ENCODE measurements around the gene WDR5B.
"Not testable (repeated sequence)": the region's sequence is repeated elsewhere in the genome, so short reads cannot be mapped to it uniquely, and the experiment has no call there.

WDR5B gene

GRCh38 chr3:122415762-122416654, at the start of gene WDR5B:
Gene WDR5B, minus strand, starts transcription at chr3:122416062. Its CDS starts 534 bp downstream, at chr3:122415528.
- Histone ChIP-seq H3K9ac (ENCODE audit: low read depth, low read length) (peak within 1 kb of the TSS; percentile 94), H3K4me3 (ENCODE audit: low read length) (peak within 1 kb of the TSS; percentile 93), H3K36me3 (ENCODE audit: insufficient read depth, low read depth, low read length) (peaks cover 2% of the 10 kb centered on the region), H3K27ac (ENCODE audit: low read length) (peak within 1 kb of the TSS; percentile 53), H3K27me3 (ENCODE audit: insufficient read depth, low read length) (no peaks in the 10 kb centered on the region), H3K4me1 (ENCODE audit: insufficient read depth, low read length) (peaks cover 7% of the 10 kb centered on the region; the same call in 1 of the 2 replicates), H3K9me3 (ENCODE audit: insufficient read depth, low read depth, low read length) (no peaks in the 10 kb centered on the region)

GRCh38 chr3:122464659-122465058, 48.8 kb upstream of the WDR5B start:
- H3K27me3 ChIP-seq (ENCODE audit: insufficient read depth, low read length), result peaks cover 12% of the 10 kb centered on the region; the same call in 1 of the 2 replicates
- H3K9me3 ChIP-seq (ENCODE audit: insufficient read depth, low read depth, low read length), result no peaks in the 10 kb centered on the region
- H3K36me3 ChIP-seq (ENCODE audit: insufficient read depth, low read depth, low read length), result peaks cover 57% of the 10 kb centered on the region
- H3K4me3 ChIP-seq (ENCODE audit: low read length), result no peak overlapping the region
- H3K4me1 ChIP-seq (ENCODE audit: insufficient read depth, low read length), result peaks cover 23% of the 10 kb centered on the region
- H3K9ac ChIP-seq (ENCODE audit: low read depth, low read length), result no peak overlapping the region
- H3K27ac ChIP-seq (ENCODE audit: low read length), result no peak overlapping the region

GRCh38 chr3:122462406-122462805, 46.5 kb upstream of the WDR5B start:
- no peak overlapping the region for H3K9ac ChIP-seq (ENCODE audit: low read depth, low read length)
- H3K36me3 ChIP-seq (ENCODE audit: insufficient read depth, low read depth, low read length), result peaks cover 79% of the 10 kb centered on the region
- H3K27ac ChIP-seq (ENCODE audit: low read length), result no peak overlapping the region
- H3K4me1 ChIP-seq (ENCODE audit: insufficient read depth, low read length), result peaks cover 2% of the 10 kb centered on the region; the same call in 1 of the 2 replicates
- no peaks in the 10 kb centered on the region for H3K27me3 ChIP-seq (ENCODE audit: insufficient read depth, low read length)
- H3K9me3 ChIP-seq (ENCODE audit: insufficient read depth, low read depth, low read length), result no peaks in the 10 kb centered on the region
- no peak overlapping the region for H3K4me3 ChIP-seq (ENCODE audit: low read length)

- no peak overlapping the region for H3K27ac ChIP-seq (ENCODE audit: low read length)
- no peak overlapping the region for H3K4me3 ChIP-seq (ENCODE audit: low read length)
- H3K9ac ChIP-seq (ENCODE audit: low read depth, low read length), result no peak overlapping the region
- H3K9me3 ChIP-seq (ENCODE audit: insufficient read depth, low read depth, low read length), result no peaks in the 10 kb centered on the region
- no peaks in the 10 kb centered on the region for H3K27me3 ChIP-seq (ENCODE audit: insufficient read depth, low read length)
- no peaks in the 10 kb centered on the region for H3K4me1 ChIP-seq (ENCODE audit: insufficient read depth, low read length)
- H3K36me3 ChIP-seq (ENCODE audit: insufficient read depth, low read depth, low read length), result peaks cover 85% of the 10 kb centered on the region
Measured at GRCh38 chr3:122461806-122462205, 45.9 kb upstream of the WDR5B start.

GRCh38 chr3:122458992-122459391, 43.1 kb upstream of the WDR5B start:
- Histone ChIP-seq H3K9ac (ENCODE audit: low read depth, low read length) (no peak overlapping the region), H3K4me1 (ENCODE audit: insufficient read depth, low read length) (no peaks in the 10 kb centered on the region), H3K27ac (ENCODE audit: low read length) (no peak overlapping the region), H3K27me3 (ENCODE audit: insufficient read depth, low read length) (no peaks in the 10 kb centered on the region), H3K9me3 (ENCODE audit: insufficient read depth, low read depth, low read length) (no peaks in the 10 kb centered on the region), H3K36me3 (ENCODE audit: insufficient read depth, low read depth, low read length) (peaks cover 82% of the 10 kb centered on the region), H3K4me3 (ENCODE audit: low read length) (no peak overlapping the region)

- Histone ChIP-seq H3K36me3 (ENCODE audit: insufficient read depth, low read depth, low read length) (peaks cover 86% of the 10 kb centered on the region), H3K9me3 (ENCODE audit: insufficient read depth, low read depth, low read length) (no peaks in the 10 kb centered on the region), H3K4me1 (ENCODE audit: insufficient read depth, low read length) (no peaks in the 10 kb centered on the region), H3K9ac (ENCODE audit: low read depth, low read length) (no peak overlapping the region), H3K4me3 (ENCODE audit: low read length) (no peak overlapping the region), H3K27me3 (ENCODE audit: insufficient read depth, low read length) (no peaks in the 10 kb centered on the region), H3K27ac (ENCODE audit: low read length) (no peak overlapping the region)
Measured at GRCh38 chr3:122457706-122458105, 41.8 kb upstream of the WDR5B start.

GRCh38 chr3:122456074-122456473, 40.2 kb upstream of the WDR5B start:
- Histone ChIP-seq H3K9me3 (ENCODE audit: insufficient read depth, low read depth, low read length) (no peaks in the 10 kb centered on the region), H3K4me1 (ENCODE audit: insufficient read depth, low read length) (no peaks in the 10 kb centered on the region), H3K4me3 (ENCODE audit: low read length) (no peak overlapping the region), H3K9ac (ENCODE audit: low read depth, low read length) (no peak overlapping the region), H3K27me3 (ENCODE audit: insufficient read depth, low read length) (no peaks in the 10 kb centered on the region), H3K36me3 (ENCODE audit: insufficient read depth, low read depth, low read length) (peaks cover 83% of the 10 kb centered on the region), H3K27ac (ENCODE audit: low read length) (no peak overlapping the region)

GRCh38 chr3:122451371-122451770, 35.5 kb upstream of the WDR5B start:
- H3K4me1 ChIP-seq (ENCODE audit: insufficient read depth, low read length), result no peaks in the 10 kb centered on the region
- peaks cover 69% of the 10 kb centered on the region for H3K36me3 ChIP-seq (ENCODE audit: insufficient read depth, low read depth, low read length)
- no peaks in the 10 kb centered on the region for H3K27me3 ChIP-seq (ENCODE audit: insufficient read depth, low read length)
- H3K4me3 ChIP-seq (ENCODE audit: low read length), result no peak overlapping the region
- no peak overlapping the region for H3K27ac ChIP-seq (ENCODE audit: low read length)
- H3K9me3 ChIP-seq (ENCODE audit: insufficient read depth, low read depth, low read length), result no peaks in the 10 kb centered on the region
- no peak overlapping the region for H3K9ac ChIP-seq (ENCODE audit: low read depth, low read length)

- H3K4me1 ChIP-seq (ENCODE audit: insufficient read depth, low read length), result peaks cover 11% of the 10 kb centered on the region; the same call in 1 of the 2 replicates
- H3K27me3 ChIP-seq (ENCODE audit: insufficient read depth, low read length), result not testable (repeated sequence)
Measured at GRCh38 chr3:122448218-122448617, 32.4 kb upstream of the WDR5B start.

GRCh38 chr3:122444491-122444887, 28.6 kb upstream of the WDR5B start:
- Histone ChIP-seq H3K4me1 (ENCODE audit: insufficient read depth, low read length) (peaks cover 11% of the 10 kb centered on the region; the same call in 1 of the 2 replicates), H3K36me3 (ENCODE audit: insufficient read depth, low read depth, low read length) (peaks cover 48% of the 10 kb centered on the region)
- not testable (repeated sequence) for H3K9ac ChIP-seq (ENCODE audit: low read depth, low read length); H3K9me3 ChIP-seq (ENCODE audit: insufficient read depth, low read depth, low read length); H3K4me3 ChIP-seq (ENCODE audit: low read length); H3K27ac ChIP-seq (ENCODE audit: low read length); H3K27me3 ChIP-seq (ENCODE audit: insufficient read depth, low read length)

More at GRCh38 chr3:122448218-122448617, 32.4 kb upstream of the WDR5B start:
- H3K9ac ChIP-seq (ENCODE audit: low read depth, low read length); H3K27ac ChIP-seq (ENCODE audit: low read length); H3K9me3 ChIP-seq (ENCODE audit: insufficient read depth, low read depth, low read length); H3K4me3 ChIP-seq (ENCODE audit: low read length): not testable (repeated sequence)
- peaks cover 51% of the 10 kb centered on the region for H3K36me3 ChIP-seq (ENCODE audit: insufficient read depth, low read depth, low read length)

GRCh38 chr3:122443762-122444490, 28.1 kb upstream of the WDR5B start:
- Histone ChIP-seq H3K4me1 (ENCODE audit: insufficient read depth, low read length) (peaks cover 11% of the 10 kb centered on the region; the same call in 1 of the 2 replicates), H3K9ac (ENCODE audit: low read depth, low read length) (peak overlapping the region; percentile 50), H3K4me3 (ENCODE audit: low read length) (peak overlapping the region; percentile 26), H3K36me3 (ENCODE audit: insufficient read depth, low read depth, low read length) (peaks cover 48% of the 10 kb centered on the region)
- H3K27ac ChIP-seq (ENCODE audit: low read length); H3K27me3 ChIP-seq (ENCODE audit: insufficient read depth, low read length); H3K9me3 ChIP-seq (ENCODE audit: insufficient read depth, low read depth, low read length): not testable (repeated sequence)
